Central memory CD4-positive, alpha-beta T cell (primary cell): ENCODE measurements around the gene COL18A1.

Experiments
- DNase-seq: peaks from one replicate; pipeline ENCODE4 v3.0.0; 2022

The COL18A1 gene

DNA sequence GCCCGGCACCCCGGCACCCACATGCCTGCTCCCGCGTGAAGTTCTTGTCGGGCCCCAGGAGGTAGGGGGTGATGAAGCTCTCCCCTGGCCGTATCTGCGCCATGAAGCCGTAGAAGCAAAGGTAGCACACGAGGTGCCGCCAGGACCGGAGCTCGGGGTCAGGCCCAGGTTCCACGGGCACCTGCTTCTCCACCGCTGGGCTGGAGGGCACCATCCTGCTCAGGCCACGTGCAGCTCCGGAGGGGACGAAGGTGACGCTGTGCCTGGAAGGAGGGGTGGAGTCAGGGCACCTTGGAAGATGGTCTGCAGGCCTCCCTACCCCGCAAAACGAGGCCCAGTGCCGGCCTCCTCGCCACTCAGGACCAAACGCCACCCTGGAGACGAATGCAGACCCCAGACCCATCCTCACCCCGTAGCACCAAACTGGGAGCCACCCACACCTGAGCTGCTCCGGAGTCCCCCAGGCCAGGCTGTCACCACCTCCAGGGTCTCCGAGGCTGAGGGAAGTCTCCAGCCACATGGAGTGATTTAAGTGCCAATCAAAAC, 132.9 kb downstream of the COL18A1 start:
- DNase-seq = no peak

DNA sequence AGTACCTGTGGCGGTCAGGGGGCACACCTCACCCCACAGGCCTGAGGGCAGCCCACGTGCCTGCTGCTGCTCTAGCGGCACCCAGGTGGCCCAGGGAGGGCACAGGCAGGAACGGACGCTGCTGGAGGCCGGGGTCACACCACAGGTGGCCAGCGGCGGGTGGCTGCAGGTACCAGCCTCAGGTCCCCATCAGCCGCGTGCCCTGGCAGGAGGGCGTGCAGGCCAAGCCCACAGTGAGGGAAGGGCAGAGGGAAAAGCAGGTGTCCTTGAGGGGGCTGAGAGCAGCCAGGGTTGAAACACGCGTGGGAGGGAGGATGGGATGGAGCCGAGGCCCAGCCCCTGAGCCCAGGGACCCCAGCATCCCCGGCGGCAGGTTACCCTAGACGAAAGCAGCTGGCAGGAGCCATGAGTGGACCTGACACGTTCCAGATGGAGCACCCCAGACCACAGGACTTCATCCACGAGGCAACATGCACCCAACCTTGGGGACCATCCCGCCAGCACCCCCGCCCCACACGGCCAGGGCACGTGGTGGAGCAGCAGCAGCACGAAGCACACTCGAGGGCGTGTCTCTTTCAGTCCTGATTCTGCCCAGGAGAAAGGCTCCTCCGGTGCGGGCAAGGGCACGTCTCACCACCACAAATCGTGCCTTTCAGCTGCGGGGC, 133.5 kb downstream of the COL18A1 start:
- DNase-seq = no peak

DNA sequence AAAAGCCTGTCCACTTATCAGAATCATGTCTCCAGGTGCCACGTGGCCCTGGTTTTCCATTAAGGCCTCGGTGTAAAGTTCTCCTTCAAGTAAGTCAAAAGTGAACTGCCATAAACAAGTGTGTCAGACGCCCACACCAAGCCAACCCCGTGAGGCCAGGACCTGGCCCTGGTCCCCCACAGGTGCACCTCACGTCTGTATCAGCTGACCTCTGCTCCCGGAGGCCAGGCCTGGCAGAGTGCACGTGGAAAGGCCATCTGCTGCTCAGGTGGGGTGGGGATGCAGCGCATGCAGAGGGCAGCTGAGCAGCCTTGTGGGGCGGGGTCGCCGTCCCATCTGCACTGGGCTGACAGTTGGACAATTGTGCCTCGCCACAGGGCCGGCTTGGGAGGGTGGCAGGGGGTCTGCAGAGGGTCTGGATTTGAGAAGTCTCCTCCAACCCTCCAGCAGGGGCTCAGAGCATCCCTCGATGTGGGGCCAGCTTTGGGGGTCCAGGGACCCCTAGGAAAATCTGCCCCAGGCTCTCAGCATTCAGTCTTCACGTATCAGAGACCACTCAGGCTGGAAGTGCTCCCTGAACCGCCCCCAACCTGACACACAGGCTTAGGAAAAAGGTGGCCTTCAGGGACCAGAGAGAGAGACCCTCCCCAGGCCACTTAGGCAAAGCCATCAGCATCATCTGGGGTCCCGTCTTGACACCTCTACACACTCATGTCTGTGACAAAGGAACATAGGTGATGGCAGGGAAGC, 134.3 kb downstream of the COL18A1 start:
- DNase-seq = no peak

DNA sequence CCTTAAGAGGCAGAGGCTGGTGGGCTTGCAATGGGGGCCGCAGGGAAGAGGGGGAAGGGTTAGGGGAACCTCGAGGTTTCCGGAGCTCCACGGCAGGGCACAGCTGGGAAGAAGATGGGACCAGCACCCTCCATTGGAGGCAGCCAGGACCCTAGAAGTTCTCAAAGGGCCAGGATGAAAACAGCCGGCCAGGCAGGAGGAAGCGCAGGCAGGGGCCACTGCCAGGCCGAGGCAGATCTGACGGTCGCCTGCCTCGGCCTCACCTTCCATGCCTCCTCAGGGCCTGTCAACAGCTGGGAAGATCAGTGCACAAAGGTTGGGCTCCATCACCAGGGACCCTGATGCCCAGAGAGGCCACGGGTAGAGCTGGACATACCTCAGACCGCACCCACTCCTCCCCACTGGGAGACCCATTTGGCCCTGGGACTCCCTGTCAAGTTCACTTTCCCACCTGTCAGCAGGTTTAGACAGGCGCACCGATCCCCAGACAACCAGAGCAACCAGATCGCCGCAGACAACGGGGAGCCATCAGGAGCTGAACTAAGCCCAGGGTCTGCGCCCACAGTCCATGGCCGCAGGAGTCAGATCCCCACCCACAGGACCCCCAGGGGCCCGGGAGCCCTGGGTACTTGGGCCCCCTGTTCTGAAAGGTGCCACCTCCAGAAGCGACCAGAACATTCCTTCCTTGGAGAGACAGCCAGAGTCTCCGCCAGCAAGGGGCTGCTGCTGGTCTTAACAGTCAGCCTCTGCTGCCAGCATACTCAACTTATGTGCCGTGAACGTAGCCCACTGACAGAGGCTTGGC, 135.0 kb downstream of the COL18A1 start:
- no peak for DNase-seq

DNA sequence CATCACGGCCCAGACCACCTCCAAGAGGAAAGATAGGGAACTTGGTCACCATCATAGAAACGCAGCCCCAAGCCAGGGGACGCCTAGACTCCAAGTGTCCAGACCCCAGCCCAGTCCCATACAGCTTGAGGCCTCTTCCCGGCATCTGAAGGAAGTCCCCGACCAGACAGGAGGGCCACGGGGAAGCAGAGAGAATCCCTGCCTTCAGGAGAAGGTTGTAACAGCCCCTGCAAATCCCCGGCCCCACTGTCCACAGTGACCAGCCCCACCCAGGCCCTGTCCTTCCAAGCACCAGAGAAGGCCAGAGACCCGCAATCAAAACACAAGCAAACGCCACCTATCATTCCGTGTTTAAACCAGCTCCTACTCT, 135.6 kb downstream of the COL18A1 start:
- DNase-seq = no peak

DNA sequence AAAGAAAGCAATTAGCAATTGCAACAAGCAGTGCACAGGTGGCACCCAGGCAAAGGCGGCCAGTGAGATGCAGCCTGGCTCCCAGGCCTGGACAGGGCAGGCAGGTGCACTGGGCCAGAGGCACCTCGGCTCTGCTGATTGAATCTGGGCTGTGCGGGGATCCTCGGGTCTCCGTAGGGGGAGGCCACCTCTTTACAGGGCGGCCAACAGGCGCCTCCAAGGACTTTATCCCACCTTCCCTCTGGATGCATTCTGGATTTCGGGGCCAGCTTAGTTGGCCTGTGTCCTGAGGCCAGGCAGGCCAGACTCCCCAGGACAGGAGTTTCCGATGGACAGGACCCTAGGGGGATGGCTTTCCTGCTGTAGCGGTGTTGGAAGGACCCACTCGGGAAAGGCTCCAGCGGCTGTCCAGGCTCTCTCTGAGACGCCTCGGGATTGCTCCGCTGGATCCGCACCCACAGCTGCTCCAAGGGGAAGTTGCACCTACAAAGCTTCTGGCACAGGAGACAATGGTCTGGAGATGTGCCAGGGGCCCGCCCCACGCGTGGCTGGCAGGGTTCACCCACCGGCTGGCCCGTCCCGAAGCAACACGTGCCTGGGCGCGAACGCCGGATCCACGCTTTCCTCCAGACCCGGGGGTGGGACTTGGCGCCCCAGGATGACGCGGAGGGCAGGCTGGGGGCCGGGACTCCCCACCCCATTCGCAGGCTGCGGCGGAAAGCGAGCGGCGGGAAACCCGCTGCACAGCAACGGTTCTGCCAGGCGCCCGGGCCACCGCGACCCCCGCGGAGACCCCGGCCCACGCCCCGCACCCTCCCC, 136.5 kb downstream of the COL18A1 start:
- DNase-seq = peak; percentile 72

DNA sequence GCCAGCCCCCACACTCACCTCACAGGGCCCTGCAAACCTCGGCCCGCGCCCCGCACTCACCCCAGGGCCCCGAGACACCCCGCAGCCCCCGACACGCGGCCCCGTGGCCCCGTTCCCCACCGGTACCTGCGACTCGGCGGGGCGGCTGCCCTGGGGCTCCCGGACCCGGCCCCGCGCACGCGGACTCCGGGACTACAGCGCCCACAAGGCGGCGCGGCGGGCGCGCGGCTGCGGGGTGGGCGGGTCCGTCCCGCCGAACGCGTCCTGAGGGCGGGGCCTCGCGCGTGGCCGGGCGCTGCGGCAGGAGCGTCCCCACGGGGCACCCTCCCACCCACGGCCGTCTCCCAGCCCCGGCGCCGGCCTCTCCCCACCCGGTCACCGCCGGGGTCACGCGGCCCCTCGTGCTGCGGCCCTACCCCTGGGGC, 137.3 kb downstream of the COL18A1 start, which contains the start of gene SLC19A1:
Gene SLC19A1, minus strand, starts transcription at position 199 of the 425 bp plus-strand sequence. CDS start 4,481 bp downstream, outside the sequence.
- DNase-seq = peak; percentile 70

DNA sequence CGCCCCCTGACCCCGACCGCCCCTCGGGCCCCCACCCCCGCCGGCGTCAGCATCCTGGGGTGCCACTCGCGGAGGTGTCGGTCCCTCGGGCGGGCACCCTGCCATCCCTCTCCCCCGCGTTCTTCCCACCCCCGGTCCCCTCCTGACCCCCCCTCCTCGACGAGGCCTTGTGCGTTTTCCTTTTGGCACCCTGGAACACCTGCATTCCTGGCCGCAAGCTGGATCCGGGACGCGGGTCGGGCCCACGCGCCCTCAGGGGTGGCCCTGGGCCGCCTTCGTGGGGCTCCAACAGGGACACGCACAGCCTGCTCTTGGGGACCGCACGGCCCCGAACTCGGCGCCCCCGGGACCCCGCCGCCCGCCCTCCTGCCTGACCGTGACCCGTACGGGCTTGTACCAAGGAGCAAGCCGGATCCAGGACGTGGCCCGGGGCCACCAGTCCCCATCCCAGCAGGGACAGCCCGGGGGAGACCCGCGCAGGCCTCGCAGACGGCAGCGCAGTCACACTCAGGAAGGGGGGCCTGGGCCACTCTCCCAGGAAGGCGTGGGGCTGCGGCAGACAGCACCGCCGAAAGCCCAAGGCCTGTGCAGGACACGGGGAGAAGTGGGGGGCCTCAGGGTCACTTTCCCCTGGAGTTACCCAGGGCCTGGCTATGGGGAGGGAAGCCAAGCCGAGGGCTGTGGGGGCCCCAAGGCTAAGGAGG, 137.9 kb downstream of the COL18A1 start:
- no peak for DNase-seq

DNA sequence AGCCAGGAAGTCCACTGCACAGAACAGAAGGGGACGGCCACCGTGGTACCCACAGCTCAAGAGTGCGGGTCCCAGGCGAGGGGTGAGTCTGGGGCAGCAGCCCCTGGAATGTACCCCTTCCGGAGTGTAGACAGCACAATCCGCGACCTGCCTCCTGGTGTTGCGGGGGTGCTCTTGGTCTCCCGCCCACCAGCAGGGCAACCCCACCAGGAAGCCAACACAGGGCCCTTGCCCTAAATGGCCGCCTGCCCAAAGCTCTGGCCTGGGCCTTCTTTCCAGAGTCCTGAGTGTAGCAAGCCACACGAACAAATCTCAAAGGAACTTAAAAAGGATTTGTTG, 138.4 kb downstream of the COL18A1 start:
- no peak for DNase-seq

DNA sequence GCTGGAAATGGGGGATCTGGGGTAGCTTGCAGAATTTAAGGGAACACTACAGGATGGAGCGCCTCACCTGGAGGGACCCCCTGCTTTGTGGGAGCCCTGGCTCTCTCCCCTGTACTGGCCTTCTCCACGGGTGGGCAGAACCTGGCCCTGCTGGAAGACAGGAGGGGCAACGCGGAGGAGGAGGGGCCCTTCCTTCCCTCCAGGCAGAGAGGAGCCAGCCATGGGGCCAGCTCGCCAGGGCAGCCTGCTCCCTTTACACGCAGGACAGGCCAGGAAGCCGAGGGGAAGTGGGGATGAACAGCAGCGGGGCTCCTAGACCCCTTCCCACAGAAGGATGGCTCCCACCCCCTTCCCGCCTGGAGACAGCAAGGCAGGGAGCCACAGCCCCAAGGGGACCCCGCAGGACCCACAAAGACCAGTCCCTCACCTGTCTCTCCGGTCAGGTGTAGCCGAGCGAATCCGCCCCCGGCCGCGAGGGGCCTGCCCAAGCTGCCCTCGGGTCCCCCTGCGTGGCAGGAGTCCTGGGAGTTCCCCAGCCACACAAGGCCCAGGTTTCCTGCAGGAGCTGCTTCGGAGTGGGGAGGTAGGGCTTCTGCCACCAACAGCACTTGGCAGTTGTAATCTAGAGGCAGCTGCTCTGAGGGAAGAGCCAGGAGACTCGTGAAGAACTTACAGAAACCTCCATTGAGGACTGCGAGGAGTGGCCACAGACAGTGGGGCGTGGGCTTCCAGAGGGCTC, 138.9 kb downstream of the COL18A1 start:
- DNase-seq = no peak

DNA sequence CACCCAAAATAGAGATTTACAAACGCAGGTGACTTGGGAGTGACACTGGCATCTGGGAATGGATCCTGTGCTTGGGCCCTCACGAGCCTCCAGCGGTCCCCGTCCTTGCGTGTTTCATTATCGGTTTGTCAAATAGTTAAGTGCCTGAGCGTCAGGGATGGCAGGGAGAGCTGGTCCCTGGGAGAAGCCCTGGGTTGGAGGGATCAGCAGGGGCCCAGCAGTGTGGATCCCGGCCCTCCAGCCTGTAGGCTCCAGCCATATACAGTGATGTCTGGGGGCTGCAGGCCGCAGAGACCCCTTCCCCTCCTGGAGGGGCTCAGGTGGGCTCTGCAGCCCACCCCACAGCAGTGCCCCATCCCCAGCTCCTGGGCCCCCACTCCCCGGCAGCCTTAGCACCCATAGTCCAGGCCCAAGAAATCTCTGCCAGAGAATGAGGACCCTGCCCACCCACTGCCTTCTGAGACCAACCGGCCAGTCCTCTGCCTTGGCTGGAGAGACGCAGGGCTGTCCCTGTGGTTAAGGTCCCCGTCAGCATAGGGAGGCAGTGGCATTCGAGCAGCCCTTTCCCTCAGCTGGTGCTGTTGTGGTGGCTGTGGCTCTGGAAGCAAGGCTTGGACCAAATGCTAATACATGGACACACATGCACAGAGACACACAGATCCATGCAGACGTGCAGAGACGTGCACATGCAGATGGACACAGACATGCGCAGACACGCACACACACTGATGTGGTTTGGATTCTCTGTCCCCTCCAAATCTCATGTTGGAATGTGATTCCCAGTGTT, 139.7 kb downstream of the COL18A1 start:
- no peak for DNase-seq

DNA sequence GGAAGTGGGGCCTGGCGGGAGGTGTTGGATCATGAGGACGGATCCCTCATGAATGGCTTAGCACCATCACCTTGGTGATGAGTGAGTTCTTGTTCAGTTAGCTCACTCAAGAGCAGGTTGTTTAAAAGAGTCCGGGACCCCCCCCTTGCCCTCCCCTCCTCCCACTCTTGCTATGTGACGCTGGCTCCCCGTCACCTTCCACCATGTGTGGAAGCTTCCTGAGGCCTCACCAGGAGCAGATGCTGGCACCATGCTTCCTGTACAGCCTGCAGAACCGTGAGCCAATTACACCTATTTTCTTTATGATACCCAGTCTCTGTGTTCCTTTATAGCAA, 140.2 kb downstream of the COL18A1 start:
- no peak for DNase-seq

DNA sequence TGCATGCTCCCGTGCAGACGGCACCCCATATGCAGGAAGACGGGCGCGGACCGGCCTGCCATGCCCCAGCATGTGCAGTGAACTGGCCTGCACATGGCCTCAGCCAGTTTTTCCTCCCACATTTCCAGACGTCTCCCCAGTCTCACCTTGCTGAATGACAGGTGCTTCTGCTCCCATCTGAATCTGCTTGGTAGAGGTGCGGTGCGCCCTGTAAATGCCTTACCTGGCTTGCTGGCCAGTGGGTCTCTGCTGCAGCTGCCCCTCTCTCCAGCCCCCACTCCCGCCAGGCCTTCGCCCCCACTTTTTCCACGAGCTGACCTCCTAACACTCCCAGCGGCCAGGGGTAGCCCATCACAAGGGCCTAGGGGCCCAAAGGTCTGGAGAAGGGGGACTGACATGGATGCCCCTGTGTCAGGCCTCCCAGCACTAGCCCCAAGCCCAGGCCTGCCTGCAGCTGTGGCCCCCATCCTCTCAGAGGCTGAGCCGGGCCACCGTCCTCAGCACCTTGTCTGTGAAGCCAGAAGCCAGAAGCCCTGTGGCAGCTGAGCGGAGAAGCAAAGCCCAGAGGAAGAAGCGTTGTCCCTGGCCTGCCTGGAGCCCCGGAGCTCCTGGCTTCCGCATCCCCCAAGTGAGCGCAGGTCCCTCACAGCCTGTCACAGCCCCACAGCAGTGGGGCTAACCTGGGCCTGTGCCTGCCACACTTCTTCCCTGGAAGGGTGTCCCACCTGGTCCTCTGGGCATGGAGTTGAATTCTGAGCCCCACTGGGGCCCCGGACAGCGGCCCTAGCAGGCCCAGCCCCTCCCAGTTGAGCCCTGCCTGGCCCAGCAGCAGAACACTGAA, 140.9 kb downstream of the COL18A1 start:
- no peak for DNase-seq

DNA sequence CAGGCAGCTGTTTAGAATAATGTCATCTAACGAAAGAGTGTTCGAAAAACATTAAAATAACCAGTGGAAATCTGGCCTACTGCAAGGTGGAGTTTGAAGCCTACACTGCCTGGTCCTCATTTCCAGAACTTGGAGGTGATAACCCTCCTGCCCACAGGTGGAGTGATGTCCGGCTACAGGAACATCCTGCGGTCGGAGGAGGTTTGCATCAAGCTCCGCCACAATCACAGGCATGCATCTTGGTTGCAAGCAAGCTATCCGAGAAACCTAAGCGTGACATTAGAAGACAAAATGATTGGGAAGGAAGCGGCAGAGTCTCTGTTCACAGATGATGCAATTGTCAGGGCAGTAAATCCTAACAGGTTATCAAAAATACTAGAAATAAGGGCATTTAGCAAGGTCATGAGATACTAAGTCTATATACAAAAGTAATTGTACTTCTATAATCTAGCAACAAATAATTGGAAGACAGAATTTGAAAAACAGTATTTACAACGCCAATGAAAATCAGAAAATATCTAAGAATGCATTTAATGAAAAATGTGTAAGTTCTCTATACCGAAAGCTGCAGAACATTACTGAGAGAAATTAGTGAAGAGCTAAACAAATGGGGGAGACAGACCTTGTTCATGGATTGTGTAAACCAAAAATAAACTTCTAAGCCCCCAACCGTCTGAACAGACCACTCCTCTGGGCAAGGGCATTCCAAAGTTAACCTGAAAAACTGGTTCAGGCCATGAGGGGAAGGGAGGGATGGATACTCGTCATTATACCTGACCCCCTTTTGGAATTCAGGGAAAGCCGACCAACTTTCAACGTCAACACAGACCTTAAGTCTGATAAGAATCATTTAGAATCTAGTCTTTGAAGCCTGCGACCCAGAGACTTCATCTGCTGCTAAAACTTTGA, 141.9 kb downstream of the COL18A1 start:
- DNase-seq = no peak

DNA sequence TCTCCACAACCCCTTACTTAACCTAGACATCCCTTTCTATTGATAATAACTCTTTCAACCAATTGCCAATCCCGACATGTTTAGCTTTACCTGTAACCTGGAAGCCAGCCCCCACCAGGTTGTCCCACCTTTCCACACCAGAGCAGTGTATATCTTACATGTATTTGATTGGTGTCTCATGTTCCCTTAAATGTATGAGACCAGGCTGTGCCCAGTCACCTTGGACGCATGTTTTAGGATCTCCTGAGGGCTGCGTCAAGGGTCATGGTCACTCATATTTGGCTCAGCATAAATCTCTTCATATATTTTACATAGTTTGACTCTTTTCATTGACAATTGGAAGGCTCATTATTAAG, 142.6 kb downstream of the COL18A1 start:
- no peak for DNase-seq

DNA sequence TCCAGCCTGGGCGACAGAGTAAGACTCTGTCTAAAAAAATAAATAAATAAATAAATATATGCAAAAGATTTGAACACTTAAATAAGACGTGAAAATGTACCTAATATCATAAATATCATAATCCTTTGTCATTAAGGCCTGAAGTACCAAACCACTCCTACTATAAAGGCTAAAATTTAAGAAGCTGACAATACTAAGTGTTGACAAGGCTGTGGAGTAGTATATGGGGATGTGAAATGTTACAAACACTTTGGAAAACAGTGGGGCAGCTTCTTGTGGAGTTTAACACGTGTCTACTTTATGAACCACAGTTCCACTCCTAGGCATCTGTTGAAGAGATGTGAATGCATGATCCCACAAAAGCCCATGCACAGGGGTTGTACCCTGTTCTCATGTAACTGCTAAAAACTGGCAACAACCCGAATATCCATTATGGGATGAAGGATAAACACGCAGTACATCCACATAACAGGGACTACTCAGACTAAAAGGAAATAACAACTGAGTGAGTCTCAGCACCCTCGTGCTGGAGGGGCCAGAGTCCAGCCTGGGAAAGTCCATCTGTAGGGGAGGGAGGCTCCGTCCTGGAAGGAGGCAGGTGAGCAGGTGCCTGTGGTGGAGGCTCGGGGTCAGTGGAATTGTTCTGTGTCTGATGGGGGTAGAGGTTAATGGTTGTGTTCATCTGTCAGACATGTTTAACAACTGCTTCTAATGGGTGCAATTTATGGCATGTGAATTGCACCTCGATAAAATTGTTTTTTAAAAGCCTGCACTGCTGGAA, 143.9 kb downstream of the COL18A1 start:
- no peak for DNase-seq

DNA sequence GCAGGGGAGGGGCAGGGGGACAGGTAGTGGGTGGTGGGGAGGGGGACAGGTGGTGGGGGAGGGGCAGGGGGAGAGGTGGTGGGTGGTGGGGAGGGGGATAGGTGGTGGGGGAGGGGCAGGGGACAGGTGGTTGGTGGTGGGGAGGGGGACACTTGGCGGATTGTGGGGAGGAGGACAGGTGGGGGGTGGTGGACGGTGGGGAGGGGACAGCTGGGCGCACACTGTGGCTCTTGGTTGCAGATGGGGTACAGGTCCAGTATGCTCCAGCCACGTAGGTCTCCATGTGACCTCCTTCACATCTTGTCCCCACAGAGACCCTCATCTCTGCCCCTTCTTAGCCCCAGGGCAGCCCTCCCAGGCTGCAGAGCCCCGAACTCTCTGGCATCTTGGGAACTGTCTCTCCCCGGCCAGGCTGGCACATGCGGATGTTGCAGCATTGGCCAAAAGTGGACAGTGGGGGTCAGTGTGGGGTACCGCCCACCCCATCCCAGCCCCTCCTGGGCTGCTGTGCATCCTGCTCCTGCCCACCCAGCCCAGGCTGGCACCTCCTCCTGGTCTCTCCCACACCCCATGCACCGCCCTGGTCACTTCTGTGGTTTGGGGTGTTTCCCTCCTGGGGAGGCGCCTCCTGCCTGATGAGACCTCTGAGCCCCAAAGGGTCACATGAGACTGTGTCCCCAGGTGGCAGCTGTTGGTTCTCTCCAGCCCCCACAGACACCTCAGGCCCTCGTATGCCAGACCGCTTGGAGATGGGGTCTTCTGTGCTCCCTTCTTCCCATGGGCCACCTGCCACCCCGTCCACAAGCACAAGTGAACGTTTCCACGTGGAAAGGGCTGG, 144.9 kb downstream of the COL18A1 start:
- no peak for DNase-seq
